Stimulated activated CD8-positive, alpha-beta memory T cell treated with anti-CD3 and anti-CD28 coated beads, Interleukin-15, amount 100 ng/mL, for 4 hours (primary cell): Measurements from ENCODE around the gene EIF3J.
"Not testable (repeated sequence)": the region's sequence is repeated elsewhere in the genome, so short reads cannot be mapped to it uniquely, and the experiment has no call there.

Source experiments
- DNase-seq, 2 donors: peaks; one replicate each; pipeline ENCODE4 v3.0.0-alpha.2; 2020; ENCODE audit warnings: low read depth in 2 of 2

Gene EIF3J

DNA sequence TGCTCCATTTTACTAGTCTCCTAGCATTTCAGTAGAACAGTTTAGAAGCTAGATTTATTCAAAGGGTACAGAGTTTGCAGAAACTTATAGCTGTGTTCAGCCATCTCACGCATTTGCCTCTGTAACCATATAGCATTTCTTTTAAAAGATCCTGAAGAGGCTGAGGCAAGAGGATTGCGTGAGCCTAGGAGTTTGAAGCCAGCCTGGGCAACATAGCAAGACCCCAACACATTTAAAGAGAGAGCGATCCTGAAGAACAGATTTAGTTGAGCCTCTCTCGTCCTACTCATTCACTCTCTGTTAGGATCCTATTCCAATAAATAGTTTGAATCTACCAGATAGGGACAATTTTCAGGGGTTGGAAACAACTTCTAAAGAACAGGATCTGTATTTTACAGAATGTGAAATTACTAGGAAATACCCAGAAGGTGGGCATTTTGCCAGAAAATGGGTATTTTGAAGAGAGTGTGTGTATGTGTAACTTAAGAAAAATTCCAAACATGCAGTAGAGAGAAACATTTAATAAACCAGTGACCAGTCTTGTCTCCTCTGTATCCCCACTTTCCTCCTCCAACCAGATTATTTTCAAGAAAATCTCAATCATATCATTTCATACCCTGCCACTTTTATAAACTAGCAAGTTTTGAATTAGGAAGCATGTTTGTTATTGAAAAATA is 4.5 kb downstream of the EIF3J start:
- no peak for DNase-seq

DNA sequence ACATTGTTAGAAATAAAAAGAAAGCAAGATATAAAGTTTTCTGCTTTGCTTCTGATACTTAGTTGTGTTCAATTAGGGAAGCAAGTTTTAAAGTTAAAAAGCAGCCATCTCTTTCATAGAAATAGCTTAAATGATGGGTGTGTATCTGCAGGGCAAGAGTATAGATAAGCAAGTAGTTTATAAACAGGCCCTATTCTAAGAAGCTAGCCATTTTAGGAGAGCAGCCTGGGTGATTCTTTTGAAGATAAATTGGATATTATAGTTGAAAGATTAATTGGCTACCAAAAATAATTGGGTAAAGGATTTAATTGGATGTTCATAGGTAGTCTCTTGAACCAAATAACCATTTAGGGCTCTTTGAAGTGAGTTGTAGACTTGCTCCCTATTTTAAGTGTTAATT is 5.6 kb downstream of the EIF3J start:
- DNase-seq: no peak

DNA sequence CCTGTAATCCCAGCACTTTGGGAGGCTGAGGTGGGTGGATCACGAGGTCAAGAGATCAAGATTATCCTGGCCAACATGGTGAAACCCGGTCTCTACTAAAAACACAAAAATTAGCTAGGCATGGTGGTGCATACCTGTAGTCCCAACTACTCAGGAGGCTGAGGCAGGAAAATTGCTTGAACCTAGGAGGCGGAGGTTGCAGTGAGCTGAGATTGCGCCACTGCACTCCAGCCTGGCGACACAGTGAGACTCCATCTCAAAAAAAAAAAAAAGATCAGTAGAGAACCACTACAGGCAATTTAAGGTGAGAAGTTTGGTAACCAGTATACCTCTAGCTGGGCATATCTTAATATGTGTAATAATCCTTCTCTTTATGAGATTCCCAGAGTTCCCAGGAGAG is 7.8 kb downstream of the EIF3J start:
- not testable (repeated sequence) for DNase-seq

DNA sequence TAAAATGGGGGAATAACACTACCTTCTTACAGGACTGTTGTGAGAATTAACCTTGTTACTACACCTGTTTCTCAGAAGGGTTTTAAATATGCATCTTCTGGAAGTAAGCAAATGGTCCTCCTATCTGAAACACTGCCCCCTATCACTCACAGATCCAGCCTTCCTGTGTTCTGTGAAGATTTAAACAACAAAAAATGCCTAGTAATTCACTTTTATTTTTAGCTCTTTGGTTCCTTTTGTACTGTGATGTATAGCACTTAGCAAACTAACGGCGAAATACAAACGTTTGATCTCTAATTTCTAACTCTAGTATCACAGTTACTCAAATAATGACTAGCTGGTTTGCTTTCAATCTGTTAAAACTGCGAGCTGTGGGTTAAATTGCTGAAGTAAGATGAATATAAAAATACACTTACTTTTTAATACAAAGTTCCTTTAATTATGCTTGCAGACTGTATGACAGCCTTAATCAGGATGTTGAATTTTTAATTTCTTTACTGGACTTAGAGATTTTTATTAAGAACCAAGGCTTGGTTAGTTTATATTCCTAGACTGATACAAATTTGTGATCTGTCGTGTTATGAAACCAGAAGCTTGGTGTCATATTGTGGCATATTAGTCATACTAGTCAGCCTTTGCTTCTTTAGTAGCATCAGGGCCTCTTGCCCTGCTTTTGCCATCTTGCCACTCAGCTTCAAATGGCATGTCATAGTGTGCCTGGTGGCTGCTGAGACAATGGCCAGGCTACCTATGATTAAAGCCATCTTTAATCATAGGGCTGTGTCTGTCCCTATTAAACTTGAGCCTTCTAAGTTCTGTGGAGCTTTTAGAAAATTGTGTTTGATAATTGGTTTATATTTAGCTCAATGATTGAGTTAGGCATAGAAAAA is 9.2 kb downstream of the EIF3J start:
- no peak for DNase-seq

DNA sequence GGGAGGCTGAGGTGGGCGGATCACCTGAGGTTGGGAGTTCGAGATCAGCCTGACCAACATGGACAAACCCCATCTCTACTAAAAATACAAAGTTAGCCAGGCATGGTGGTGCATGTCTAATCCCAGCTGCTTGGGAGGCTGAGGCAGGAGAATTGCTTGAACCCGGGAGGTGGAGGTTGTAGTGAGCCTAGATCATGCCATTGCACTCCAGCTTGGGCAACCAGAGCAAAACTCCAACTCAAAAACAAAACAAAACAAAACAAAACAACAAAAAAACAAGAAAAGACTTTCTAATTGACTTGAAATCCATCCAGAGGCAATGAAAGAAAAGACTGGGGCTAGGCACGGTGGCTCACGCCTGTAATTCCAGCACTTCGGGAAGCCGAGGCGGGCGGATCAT is 12.2 kb downstream of the EIF3J start:
- DNase-seq: not testable (repeated sequence)

DNA sequence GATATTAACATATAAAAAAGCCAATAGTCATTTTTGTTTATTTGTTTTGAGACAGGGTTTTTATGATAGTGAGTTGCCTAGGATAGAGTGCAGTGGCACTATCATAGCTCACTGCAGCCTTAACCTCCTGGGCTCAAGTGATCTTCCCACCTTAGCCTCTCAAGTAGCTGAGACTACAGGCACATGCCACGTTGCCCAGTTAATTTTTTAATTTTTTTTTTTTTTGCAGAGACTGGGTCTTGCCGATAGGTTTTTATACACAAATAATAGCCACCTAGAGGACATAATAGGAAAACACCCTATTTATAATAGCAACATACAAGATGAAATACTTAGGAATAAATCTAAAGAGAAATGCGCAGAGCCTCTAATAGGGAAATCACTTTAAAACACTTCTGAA is 13.3 kb downstream of the EIF3J start:
- DNase-seq: no peak

DNA sequence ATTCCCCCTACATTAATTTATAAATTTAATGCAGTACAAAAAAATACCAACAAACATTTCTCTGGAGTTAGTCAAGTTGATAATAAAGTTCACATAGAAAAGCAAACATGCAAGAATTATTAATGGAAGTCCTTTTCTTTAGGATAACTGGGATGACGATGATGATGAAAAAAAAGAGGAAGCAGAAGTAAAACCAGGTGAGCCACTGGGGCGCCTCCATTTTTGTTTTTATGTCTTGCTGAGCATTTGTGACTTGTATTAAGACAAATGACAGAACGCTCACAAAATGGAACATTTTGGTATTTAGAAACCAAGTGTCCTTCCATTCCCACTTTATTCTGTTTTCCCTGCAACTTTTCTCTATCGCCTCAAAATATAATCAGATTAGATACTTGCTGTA is 13.8 kb downstream of the EIF3J start:
- no peak for DNase-seq

DNA sequence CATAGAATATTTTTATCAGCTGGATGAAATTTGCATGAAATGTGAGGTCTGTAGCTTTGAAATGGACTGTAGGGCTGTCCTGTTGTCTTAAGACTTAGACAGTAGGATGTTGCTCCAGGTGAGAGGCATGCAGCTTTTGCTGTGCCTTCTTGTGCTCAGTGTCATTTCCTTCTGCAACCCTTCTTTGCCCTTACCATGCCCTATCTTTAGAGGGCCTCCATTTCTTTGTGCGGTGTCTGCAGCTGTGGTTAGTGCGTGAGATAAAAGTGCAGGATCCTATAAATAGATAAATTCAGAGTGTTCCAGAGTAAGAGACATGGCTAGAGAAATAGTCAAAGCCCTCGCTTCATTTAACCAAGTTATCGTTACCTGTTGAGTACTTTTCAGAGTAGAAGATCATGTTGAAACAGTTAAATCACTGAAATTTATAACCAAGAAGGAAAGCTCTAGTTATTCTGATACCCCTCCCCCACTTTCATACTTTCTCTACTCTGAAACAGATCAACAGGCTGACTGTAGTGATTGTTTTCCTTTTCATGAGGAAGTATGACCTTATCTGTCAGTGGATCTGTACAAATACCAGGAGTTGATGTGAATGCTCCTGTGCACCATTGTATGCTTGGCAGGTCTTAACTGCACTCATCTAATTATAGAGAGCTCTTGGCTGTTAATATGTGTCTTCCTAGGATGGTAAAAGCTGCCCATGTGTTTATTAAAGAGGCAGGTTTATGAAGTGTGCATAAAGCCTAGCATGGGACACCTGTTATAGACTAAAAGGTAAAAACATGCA is 18.2 kb downstream of the EIF3J start:
- DNase-seq: no peak

DNA sequence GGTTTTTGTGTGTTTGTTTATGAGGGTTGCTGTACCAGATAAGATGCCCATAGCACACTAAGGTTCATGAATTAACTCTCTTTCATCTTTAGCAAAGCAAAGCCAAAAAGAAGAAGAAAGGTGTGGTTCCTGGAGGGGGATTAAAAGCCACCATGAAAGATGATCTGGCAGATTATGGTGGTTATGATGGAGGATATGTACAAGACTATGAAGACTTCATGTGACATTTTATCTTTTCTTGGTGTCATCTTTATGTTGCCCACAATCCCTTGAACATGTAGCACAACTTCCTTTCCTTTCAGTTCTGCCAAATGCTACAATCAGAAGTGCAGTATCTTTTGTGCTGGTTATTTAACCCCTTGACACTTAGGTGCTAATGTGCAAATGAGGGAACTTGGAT is 24.0 kb downstream of the EIF3J start:
- not testable (repeated sequence) for DNase-seq

DNA sequence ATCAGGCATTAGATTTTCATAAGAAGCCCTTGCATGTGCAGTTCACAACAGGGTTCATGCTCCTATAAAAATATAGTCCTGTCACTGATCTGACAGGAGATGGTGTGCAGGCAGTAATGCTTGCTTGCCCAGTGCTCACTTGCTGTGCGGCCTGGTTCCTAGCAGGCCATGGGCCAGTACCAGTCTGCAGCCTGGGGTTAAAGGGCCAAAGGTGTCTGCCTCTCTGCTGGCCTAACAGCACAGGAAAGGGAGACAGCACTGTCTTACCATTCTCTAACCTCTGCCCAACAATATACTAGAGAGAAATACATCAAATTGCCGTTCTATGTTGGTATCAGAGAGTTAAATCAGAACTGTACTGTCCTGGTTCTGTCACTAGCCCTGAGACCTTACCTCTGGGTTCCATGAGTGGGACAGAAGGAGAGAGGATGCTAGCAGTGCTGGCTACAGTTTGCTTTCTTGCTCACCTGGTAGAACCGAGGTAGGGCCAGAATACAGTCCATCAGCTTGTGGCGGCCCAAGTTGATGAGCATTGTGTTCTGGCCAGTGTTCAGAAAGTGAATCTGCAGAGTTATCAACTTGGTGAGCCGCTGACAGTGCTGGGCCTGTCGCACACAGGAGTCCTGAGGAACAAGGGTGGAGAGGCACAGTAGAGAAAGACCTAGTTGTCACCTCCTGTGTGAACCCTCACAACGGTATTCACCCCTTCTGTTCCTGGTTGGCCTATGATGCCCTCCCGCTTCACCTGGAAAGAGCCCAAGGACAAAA is 28.6 kb downstream of the EIF3J start:
- no peak for DNase-seq

DNA sequence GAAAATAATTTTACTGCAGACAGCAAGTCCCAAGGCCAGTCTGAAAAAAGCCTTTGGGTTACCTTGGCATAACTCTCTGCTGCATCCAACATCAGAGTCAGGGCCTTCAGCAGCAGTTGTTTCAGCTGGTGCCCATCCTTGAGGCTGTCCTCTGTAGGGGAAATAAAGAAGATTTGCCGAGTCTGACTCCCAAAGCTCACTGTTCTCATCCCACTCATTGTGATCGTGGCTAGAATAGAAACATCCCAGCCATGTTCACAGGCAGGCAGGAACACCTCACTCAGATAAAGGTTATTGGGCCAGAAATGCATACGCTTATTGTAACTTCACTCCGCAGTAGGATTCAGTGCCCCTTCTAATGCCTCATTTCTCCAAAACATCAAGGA is 29.2 kb downstream of the EIF3J start:
- DNase-seq: no peak

DNA sequence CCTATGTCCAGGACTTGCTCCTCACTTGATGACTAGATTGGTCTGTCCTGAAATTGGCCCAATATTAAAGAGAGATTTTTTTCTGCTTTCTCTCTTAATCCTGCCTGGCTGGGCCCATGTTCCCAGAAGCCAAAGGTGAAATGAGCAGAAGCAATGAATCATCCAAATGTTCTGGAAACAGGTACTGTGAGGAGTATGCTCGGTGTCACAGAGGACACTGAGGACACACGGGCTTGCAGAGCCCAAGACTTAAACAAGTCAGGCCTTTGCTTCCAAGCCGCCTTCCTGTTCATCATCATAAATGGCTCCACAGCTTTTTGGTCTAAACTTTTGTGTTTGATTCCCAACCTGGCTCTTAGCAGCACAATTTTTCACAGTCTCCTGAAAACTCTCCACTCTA is 31.4 kb downstream of the EIF3J start:
- no peak for DNase-seq

DNA sequence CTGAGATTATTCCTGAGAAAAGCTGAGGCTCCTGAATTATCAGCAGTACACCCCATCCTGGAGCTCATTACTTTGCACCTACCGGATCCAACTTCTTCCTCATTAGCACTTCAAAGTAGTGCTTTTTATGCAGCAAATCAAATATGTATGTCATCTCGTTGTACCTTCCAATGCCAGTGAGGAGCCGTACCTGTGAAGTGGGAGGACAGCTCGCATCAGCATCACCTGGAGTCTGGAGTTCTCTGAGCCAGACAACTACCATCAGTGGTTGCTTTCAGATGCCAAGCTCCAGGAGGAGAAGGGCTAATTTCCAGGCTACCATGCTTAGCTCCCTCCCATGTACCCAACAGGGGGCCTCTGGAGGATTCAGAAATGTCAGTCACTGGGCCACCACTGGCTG is 32.4 kb downstream of the EIF3J start:
- no peak for DNase-seq

DNA sequence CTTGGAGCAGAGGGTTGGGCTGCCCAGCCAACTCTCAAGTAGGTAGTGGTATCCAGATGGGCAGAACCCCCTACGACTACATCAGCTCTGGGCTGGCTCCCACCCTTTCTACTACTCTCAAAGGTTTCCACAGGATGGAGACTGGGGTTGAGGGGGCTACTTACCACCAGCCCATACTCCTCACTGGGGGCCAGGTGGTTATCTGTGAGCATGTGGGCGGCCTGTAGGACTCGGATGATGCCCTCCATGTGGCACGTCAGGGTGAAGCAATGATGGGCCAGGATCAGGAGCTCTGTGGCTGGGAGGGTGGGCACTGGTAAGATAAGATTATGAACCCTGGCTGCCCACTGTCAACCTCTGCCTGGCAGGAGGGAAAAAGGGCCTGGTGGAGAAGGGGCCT is 33.4 kb downstream of the EIF3J start:
- DNase-seq: no peak

DNA sequence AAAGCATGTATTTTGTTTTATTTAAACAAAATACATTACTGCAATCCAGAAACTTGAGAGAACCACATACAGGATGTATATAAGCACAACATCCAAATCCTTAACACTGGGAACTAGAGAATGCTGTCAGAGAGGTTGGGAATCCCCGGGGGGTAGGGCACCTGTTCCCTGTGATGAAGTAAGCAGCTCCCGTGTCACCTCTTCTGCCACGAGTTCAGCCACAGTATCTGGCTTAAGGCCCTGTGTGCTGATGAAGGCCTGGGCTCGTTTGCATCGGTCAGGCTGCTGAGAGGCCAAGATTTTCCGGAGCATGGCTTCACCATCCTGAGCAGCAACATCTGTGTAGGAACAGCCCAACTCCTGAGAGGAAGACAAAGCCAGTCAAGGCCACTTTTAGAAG is 36.4 kb downstream of the EIF3J start:
- no peak for DNase-seq

DNA sequence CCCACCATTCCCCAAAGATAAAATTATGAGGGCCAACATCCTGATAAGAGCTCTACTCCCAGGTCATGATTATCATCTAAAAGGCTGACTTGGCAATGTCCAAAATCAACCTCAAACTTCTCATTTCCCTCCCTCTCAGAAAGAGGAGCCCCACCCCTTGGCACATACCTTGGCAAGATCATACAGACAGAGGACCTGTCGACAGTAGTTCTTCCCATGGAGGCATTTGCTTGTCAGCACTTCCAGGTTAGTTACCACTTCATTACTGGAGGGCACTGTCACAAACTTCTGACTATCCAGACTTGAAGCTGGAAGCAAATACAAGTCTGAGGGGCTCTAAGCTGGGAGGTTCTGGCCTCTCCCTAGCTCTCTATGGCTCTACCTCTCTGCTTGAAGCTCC is 37.8 kb downstream of the EIF3J start:
- DNase-seq: no peak

DNA sequence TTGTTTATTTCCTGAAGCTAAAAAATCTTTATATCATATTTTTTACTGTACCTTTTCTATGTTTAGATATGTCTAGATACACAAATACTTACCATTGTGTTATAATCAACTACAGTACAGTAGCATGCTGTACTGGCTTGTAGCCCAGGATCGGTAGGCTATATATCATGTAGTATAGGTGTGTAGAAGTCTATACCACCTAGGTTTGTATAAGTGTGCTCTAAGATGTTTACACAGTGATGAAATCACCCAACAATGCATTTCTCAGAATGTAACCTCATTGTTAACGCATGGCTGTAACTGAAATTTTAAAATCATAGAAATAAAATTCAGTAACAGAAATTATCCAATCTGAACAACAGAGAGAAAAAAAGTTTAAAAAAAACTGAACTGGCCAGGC is 43.2 kb downstream of the EIF3J start:
- DNase-seq: no peak

DNA sequence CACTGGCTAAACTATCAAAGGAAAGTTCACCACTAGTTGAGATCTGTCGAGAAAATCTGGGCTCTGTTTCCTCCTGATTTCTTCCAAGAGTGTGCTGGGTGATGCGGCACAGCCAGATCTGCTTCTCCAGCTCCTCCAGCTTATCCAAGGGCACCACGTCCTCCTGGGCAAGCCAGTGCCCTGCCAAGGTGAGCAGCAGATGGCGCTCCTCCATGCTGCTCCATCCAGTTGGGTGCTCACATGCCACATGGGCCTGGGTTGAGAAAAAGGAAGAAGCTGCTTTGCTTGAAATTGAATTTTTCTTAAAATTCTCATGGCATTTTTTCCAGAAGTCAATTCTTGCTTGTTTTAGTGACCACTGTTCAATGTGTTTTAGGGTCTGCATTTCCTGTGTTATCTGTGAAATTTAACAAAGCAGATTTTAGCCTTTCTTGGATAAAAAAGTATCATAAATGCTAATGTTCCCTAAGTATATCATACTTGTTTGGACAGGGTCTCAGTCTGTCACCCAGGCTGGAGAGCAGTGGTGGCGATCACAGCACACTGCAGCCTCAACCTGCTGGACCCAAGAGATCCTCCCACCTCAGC is 47.3 kb downstream of the EIF3J start:
- peak; percentile 14 to 27 for DNase-seq

DNA sequence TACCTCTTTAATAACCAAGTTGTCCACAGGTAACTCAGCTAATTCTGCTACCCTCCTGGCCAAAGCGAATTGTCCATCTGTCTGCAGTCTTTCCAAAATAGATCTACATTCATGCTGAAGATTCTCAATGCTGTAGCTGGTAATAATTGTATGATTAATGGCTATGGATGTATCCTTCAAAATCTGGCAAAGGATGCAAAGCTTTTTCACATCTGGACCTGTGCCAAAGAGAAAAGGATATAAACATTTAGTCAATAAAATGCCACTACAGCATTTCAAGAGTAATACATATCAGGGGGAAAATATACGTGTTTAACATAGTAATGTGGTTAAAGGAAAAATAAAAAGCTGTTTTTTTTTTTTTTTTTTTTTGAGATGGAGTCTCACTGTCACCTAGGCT is 48.7 kb downstream of the EIF3J start:
- no peak for DNase-seq

DNA sequence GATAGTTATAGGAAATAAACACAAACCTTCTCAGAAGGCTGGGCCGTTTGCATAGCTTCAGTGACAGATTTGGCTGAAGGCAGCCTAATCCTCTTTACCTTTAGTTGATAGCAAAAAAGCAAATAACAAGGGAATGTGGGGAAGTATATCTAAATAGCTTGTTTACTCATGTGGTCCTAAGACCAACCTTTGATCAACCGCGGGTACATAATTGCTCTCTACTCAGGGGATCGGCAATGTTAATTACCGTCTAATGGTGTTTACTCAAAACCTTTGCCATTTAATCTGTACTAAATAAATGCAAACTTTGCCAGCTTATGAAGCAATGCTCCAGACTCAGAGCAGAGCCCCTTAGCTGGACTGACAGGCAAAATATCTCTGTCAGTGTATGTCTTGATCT is 51.6 kb downstream of the EIF3J start:
- no peak for DNase-seq

DNA sequence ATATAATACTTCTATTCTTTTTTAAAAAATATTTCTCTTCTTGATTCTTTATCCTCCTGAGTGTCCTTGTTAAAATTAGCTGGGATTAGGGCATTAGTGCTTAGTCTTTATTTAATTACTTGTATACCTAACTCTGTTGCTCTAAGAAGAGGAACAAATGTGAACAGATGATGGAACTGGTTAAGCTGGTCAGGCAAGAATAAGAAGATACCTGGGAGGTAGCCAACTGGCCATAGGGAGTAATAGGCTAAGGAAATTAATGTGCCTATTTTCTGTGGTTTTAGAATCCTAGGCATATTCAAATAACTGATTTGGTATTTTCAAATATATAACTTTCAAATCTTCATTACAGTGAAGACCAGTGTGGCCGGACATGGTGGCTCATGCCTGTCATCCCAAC is 54.4 kb downstream of the EIF3J start:
- no peak for DNase-seq
